PC-3 (cell line): ENCODE measurements around the gene IP6K3. TPM values are rescaled to one million over a fixed set of nuclear protein-coding genes. Genes with fewer than 3 reads are reported as not detected.

Experiments used
- ATAC-seq: fragments of 200-7000 bp; cut with Tn5 transposase; 2 replicates; pipeline ENCODE4 v1.9.1; 2020; ENCODE audit warnings: mild to moderate bottlenecking, moderate library complexity
- BruUV-seq: library from RNA; stranded (reverse); fragments of 400-500 nt; replicated peaks from 2 replicates; lab custom pipeline; 2021; lab: Mats Ljungman, UMichigan
- CTCF ChIA-PET: fragments of 300-600 bp; sonication (Branson Sonifier 250); formaldehyde crosslinking; loops from one replicate; lab custom pipeline; 2022; ENCODE audit warnings: antibody characterized with exemption; lab: Charles Lee
- POLR2A ChIA-PET: fragments of 300-600 bp; sonication (Branson Sonifier 250); formaldehyde crosslinking; loops from one replicate; lab custom pipeline; 2022; ENCODE audit warnings: antibody characterized with exemption; ENCODE audit not compliant: unreplicated experiment; lab: Charles Lee
- DNase-seq: peaks from one replicate; pipeline ENCODE4 v3.0.0-alpha.2; 2015
- H2AFZ ChIP-seq: fragments of 300-600 bp; sonication (generic); 2 replicates; pipeline ENCODE4 v1.6.0; 2016; ENCODE audit warnings: antibody characterized with exemption, low read length
- H3F3A ChIP-seq: fragments of 300-600 bp; sonication (generic); one replicate; pipeline ENCODE4 v1.6.0; 2017; ENCODE audit warnings: antibody characterized with exemption, low read length, control low read depth, mild to moderate bottlenecking; ENCODE audit not compliant: unreplicated experiment
- H3K27ac ChIP-seq: fragments of 300-600 bp; sonication (generic); 2 replicates; pipeline ENCODE4 v1.5.1; 2016; ENCODE audit warnings: mild to moderate bottlenecking, low read length
- H3K27me3 ChIP-seq: fragments of 300-600 bp; sonication (generic); 2 replicates; pipeline ENCODE4 v1.6.1; 2016; ENCODE audit warnings: low read length, mixed read lengths
- H3K36me3 ChIP-seq: fragments of 300-600 bp; sonication (generic); 2 replicates; pipeline ENCODE4 v1.6.1; 2016; ENCODE audit warnings: low read depth, mixed run types, low read length, mixed read lengths
- H3K4me1 ChIP-seq: fragments of 300-600 bp; sonication (generic); 2 replicates; pipeline ENCODE4 v1.5.1; 2016; ENCODE audit warnings: low read length; ENCODE audit not compliant: insufficient read depth
- H3K4me2 ChIP-seq: fragments of 300-600 bp; sonication (generic); 2 replicates; pipeline ENCODE4 v1.6.0; 2016; ENCODE audit warnings: low read length
- H3K4me3 ChIP-seq: fragments of 300-600 bp; sonication (generic); 2 replicates; pipeline ENCODE4 v1.5.1; 2016; ENCODE audit warnings: mild to moderate bottlenecking, low read length, mixed read lengths
- H3K79me2 ChIP-seq: fragments of 300-600 bp; sonication (generic); 2 replicates; pipeline ENCODE4 v1.6.1; 2017; ENCODE audit warnings: low read length, mixed read lengths
- H3K9ac ChIP-seq: fragments of 300-600 bp; sonication (generic); 2 replicates; pipeline ENCODE4 v1.6.0; 2016; ENCODE audit warnings: mild to moderate bottlenecking, low read length
- H3K9me2 ChIP-seq: fragments of 300-600 bp; sonication (generic); replicated peaks from 2 replicates; pipeline ENCODE4 v1.6.1; 2016; ENCODE audit warnings: mixed run types, low read length, mixed read lengths
- H3K9me3 ChIP-seq: fragments of 300-600 bp; sonication (generic); 2 replicates; pipeline ENCODE4 v1.6.1; 2016; ENCODE audit warnings: low read length, mixed read lengths
- H4K20me1 ChIP-seq: fragments of 300-600 bp; sonication (generic); 2 replicates; pipeline ENCODE4 v1.6.1; 2016; ENCODE audit warnings: low read length, mixed read lengths
- CTCF ChIP-seq: fragments of 300-600 bp; sonication (generic); conservative IDR thresholded peaks from 2 replicates; pipeline ENCODE4 v1.5.1; 2017; ENCODE audit warnings: antibody characterized with exemption, low read depth, mild to moderate bottlenecking, low read length
- EZH2 ChIP-seq: fragments of 300-600 bp; sonication (generic); IDR thresholded peaks from one replicate; pipeline ENCODE4 v1.6.1; 2017; ENCODE audit warnings: antibody characterized with exemption, mild to moderate bottlenecking, low read length; ENCODE audit not compliant: unreplicated experiment
- EZH2phosphoT487 ChIP-seq: fragments of 300-600 bp; sonication (generic); IDR thresholded peaks from 2 replicates; pipeline ENCODE4 v1.6.1; 2018; ENCODE audit warnings: mild to moderate bottlenecking, antibody characterized with exemption, low read length, borderline replicate concordance
- intact Hi-C: fragments of 100-400 bp; cut with micrococcal nuclease; formaldehyde crosslinking; loops from 2 replicates; pipeline ENCODE4 v1.9.0; 2023
- total RNA-seq: library from RNA; depleted of rRNA; stranded (reverse); fragments of >200 nt; gene quantifications from 2 replicates; pipeline ENCODE4 v1.2.3, GENCODE V29; 2014

Gene IP6K3
- total RNA-seq, 1 experiment from 2014 or later, result not detected

- ATAC-seq (no peak), DNase-seq (no peak)
- no peaks in the 10 kb centered on the region for H4K20me1 ChIP-seq
- H3K9me3 ChIP-seq, result no peaks in the 10 kb centered on the region
- peak overlapping the region; percentile 30; the same call in 1 of the 2 replicates for H3K4me2 ChIP-seq
- H3K36me3 ChIP-seq, result peaks cover 60% of the 10 kb centered on the region
- no peaks in the 10 kb centered on the region for H3F3A ChIP-seq
- H3K27me3 ChIP-seq, result no peaks in the 10 kb centered on the region
- peak overlapping the region; percentile 94 for H3K27ac ChIP-seq
- peak overlapping the region; percentile 72 for H3K9ac ChIP-seq
- H3K9me2 ChIP-seq, result no peaks in the 10 kb centered on the region
- peaks cover 14% of the 10 kb centered on the region; the same call in 1 of the 2 replicates for H3K79me2 ChIP-seq
- CTCF ChIA-PET, result no interaction called here
- intact Hi-C loops, result no loop called here
- H2AFZ ChIP-seq, result no peak overlapping the region
- BruUV-seq, result no TSS peak
- no peak for TF ChIP-seq EZH2
- TF ChIP-seq CTCF, result no peak
- no peak for TF ChIP-seq EZH2phosphoT487
- peaks cover 57% of the 10 kb centered on the region for H3K4me1 ChIP-seq
- H3K4me3 ChIP-seq, result no peak overlapping the region
- POLR2A ChIA-PET, result no interaction called here
Measured at GRCh38 chr6:33695451-33695887, 51.2 kb downstream of the IP6K3 start.

- peak overlapping the region; percentile 72 for H3K9ac ChIP-seq
- H3K4me1 ChIP-seq, result peaks cover 57% of the 10 kb centered on the region
- intact Hi-C loops, result no loop called here
- no peaks in the 10 kb centered on the region for H4K20me1 ChIP-seq
- no peak overlapping the region for H3K4me3 ChIP-seq
- TF ChIP-seq EZH2 (no peak), CTCF (no peak), EZH2phosphoT487 (no peak)
- H3K27ac ChIP-seq, result peak overlapping the region; percentile 94
- ATAC-seq (no peak), DNase-seq (no peak)
- no peak overlapping the region for H2AFZ ChIP-seq
- H3K9me3 ChIP-seq, result no peaks in the 10 kb centered on the region
- H3K27me3 ChIP-seq, result no peaks in the 10 kb centered on the region
- H3K79me2 ChIP-seq, result peaks cover 14% of the 10 kb centered on the region; the same call in 1 of the 2 replicates
- ChIA-PET CTCF (interaction anchor here (0.9 to 1.2 kb wide), 2 partner anchors 105 to 115 kb away, joined by 5 read pairs; partner anchors contain the start of gene BAK1), POLR2A (no interaction called here)
- H3K9me2 ChIP-seq, result no peaks in the 10 kb centered on the region
- peaks cover 57% of the 10 kb centered on the region for H3K36me3 ChIP-seq
- BruUV-seq, result no TSS peak
- H3K4me2 ChIP-seq, result peak overlapping the region; percentile 30
- no peaks in the 10 kb centered on the region for H3F3A ChIP-seq
Measured at GRCh38 chr6:33694977-33695376, 51.7 kb downstream of the IP6K3 start.

- peak; percentile 65 for ATAC-seq
- Histone ChIP-seq H3K27me3 (no peaks in the 10 kb centered on the region), H3K27ac (peak overlapping the region; percentile 94), H3K4me3 (no peak overlapping the region), H3K4me2 (peak overlapping the region; percentile 30), H4K20me1 (no peaks in the 10 kb centered on the region), H3K79me2 (peaks cover 14% of the 10 kb centered on the region; the same call in 1 of the 2 replicates), H3F3A (no peaks in the 10 kb centered on the region), H3K9me3 (no peaks in the 10 kb centered on the region), H3K36me3 (peaks cover 55% of the 10 kb centered on the region), H3K9ac (peak overlapping the region; percentile 72), H2AFZ (peak overlapping the region; percentile 44; the same call in 1 of the 2 replicates), H3K9me2 (no peaks in the 10 kb centered on the region), H3K4me1 (peaks cover 57% of the 10 kb centered on the region)
- POLR2A ChIA-PET, result interaction anchor here (0.6 kb wide), 1 partner anchor 19 kb away, joined by 5 read pairs; no protein-coding TSS in a partner anchor
- intact Hi-C loops, result no loop called here
- DNase-seq, result peak; percentile 84
- TF ChIP-seq EZH2phosphoT487, result no peak; the same call in 1 of the 2 replicates
- TF ChIP-seq EZH2, result no peak
- no peak for TF ChIP-seq CTCF
- CTCF ChIA-PET, result interaction anchor here (0.9 to 1.2 kb wide), 2 partner anchors 104 to 114 kb away, joined by 5 read pairs; partner anchors contain the start of gene BAK1
- no TSS peak for BruUV-seq
Measured at GRCh38 chr6:33694401-33694931, 52.2 kb downstream of the IP6K3 start.
